Measurements from ENCODE around the gene CHM. TPM values are rescaled to one million over a fixed set of nuclear protein-coding genes. Genes with fewer than 3 reads are reported as not detected.

The CHM gene
- total RNA-seq, 1 donor from 2014 or later: 12.0 TPM

GRCh38 chrX:85903692-85904471 lies 143.5 kb downstream of the CHM start:
- Histone ChIP-seq H3K36me3 (no peaks in the 10 kb centered on the region), H3K4me3 (no peak overlapping the region), H3K27me3 (no peaks in the 10 kb centered on the region), H3K9me3 (no peaks in the 10 kb centered on the region), H3K27ac (no peak overlapping the region), H3K4me1 (no peaks in the 10 kb centered on the region)
- TF ChIP-seq POLR2A (IDR thresholded peaks at IDR 0.05): no peak
- no peak for TF ChIP-seq POLR2AphosphoS5 (IDR thresholded peaks at IDR 0.05; ENCODE audit: insufficient read depth in 1 of 2, low read depth in 1 of 2)
- TF ChIP-seq CTCF (IDR thresholded peaks at IDR 0.05): no peak
- intact Hi-C loops (cut with DNase I): no loop called here
- DNase-seq (ENCODE audit: extremely low spot score in 2 of 2): no peak

GRCh38 chrX:85897362-85898126 lies 149.8 kb downstream of the CHM start:
- H3K4me3 ChIP-seq: no peak overlapping the region

GRCh38 chrX:85882601-85883000 lies 164.8 kb downstream of the CHM start:
- Histone ChIP-seq H3K9me3 (no peaks in the 10 kb centered on the region), H3K27me3 (no peaks in the 10 kb centered on the region), H3K4me3 (no peak overlapping the region), H3K4me1 (no peaks in the 10 kb centered on the region), H3K27ac (no peak overlapping the region), H3K36me3 (no peaks in the 10 kb centered on the region)
- TF ChIP-seq POLR2A (IDR thresholded peaks at IDR 0.05) (no peak), POLR2AphosphoS5 (IDR thresholded peaks at IDR 0.05; ENCODE audit: insufficient read depth in 1 of 2, low read depth in 1 of 2) (no peak), CTCF (IDR thresholded peaks at IDR 0.05) (no peak)
- DNase-seq (ENCODE audit: extremely low spot score in 2 of 2): no peak
- intact Hi-C loops (cut with DNase I): no loop called here

More at GRCh38 chrX:85897362-85898126, 149.8 kb downstream of the CHM start:
- TF ChIP-seq POLR2A (IDR thresholded peaks at IDR 0.05) (no peak), CTCF (IDR thresholded peaks at IDR 0.05) (no peak), POLR2AphosphoS5 (IDR thresholded peaks at IDR 0.05; ENCODE audit: insufficient read depth in 1 of 2, low read depth in 1 of 2) (no peak)
- H3K27ac ChIP-seq: no peak overlapping the region
- no peaks in the 10 kb centered on the region for H3K27me3 ChIP-seq
- no peak for DNase-seq (ENCODE audit: extremely low spot score in 2 of 2)
- intact Hi-C loops (cut with DNase I): no loop called here
- H3K4me1 ChIP-seq: no peaks in the 10 kb centered on the region
- H3K36me3 ChIP-seq: no peaks in the 10 kb centered on the region
- H3K9me3 ChIP-seq: no peaks in the 10 kb centered on the region

- Histone ChIP-seq H3K27me3 (no peaks in the 10 kb centered on the region), H3K9me3 (no peaks in the 10 kb centered on the region), H3K4me3 (no peak overlapping the region), H3K27ac (no peak overlapping the region), H3K36me3 (peaks cover 0 to 11% of the 10 kb centered on the region in 2 donors), H3K4me1 (no peaks in the 10 kb centered on the region)
- intact Hi-C loops (cut with DNase I): no loop called here
- no peak for TF ChIP-seq POLR2AphosphoS5 (IDR thresholded peaks at IDR 0.05; ENCODE audit: insufficient read depth in 1 of 2, low read depth in 1 of 2)
- no peak for TF ChIP-seq POLR2A (IDR thresholded peaks at IDR 0.05)
- TF ChIP-seq CTCF (IDR thresholded peaks at IDR 0.05): no peak
- DNase-seq (ENCODE audit: extremely low spot score in 2 of 2): no peak
These were observed 176.8 kb downstream of the CHM start for GRCh38 chrX:85870585-85870984.

Data from vagina (tissue), 2 donors.